COR-L47 (cell line): Measurements from ENCODE around the gene ARHGAP29.

Experiments used
- DNase-seq: peaks from one replicate; lab custom pipeline; 2025; lab: John Stamatoyannopoulos, UW

ARHGAP29 gene

GRCh38 chr1:94259635-94260289 is 22.4 kb upstream of the ARHGAP29 start:
- DNase-seq = no peak

- DNase-seq = no peak
These were observed 21.5 kb upstream of the ARHGAP29 start for GRCh38 chr1:94258873-94259331.

- no peak for DNase-seq
These were observed 20.1 kb upstream of the ARHGAP29 start for GRCh38 chr1:94257444-94257843.

- DNase-seq = no peak
These were observed 18.1 kb upstream of the ARHGAP29 start for GRCh38 chr1:94255476-94255875.

DNA sequence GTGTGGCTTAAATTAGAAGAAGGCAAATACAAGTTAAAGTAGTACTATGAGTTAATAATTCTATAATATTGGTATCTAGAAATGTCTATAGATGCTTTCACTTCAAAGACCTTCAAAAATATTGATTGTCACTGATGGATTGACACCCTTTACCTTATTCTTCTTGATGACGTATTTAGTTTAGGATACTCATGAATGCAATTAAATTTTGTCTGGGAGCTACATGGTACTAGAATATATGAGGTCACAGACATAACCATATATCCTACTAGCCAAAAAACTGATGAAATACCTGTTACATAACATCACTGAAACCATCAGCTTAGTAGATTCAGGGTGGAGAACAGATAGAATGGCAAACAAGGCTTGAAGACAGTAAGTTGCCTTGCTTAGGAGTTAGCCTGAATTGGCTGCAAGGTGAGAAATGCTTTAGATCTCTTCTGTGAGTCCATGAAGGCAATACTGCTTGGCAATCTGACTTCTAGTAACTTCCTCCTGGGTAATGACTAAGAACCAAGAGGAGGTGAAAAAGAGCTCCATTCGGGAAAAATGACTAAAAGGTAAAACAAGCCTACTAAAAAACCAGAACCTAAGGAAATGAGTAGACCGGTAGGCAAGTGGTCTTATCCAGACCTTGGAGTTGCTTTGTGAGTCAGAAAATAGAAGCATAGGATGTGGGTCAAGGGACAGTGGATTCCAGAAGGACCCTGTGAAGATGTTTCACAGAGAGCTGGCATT is 16.9 kb upstream of the ARHGAP29 start:
- DNase-seq = no peak

DNA sequence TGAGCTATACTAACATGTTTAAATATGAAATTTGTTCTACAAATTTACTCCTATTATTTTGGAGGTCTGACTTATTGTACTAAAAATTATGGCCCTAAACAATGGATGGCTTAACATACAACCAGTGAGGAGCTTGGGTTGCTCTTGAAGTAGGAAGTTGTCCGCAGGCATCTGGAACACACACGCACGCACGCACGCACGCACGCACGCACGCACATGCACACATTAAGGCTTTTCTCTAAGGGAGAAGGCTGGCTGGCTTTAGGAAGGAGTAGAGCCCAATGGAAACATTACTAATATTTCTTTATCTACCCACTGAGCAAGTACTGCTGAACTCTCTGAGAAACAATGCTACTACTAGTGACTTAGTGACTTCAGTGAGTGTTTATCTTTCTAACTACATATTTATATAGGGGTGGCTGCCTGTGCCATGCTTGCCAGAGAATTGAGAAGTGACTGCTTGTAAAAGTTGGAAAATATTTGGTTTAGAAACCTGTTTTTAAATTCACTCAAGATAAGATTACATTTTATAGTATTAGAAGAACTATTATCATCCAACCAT is 16.2 kb upstream of the ARHGAP29 start:
- no peak for DNase-seq

- no peak for DNase-seq
These were observed 13.0 kb upstream of the ARHGAP29 start for GRCh38 chr1:94250341-94250740.

GRCh38 chr1:94248956-94249688 is 11.7 kb upstream of the ARHGAP29 start:
- no peak for DNase-seq

DNA sequence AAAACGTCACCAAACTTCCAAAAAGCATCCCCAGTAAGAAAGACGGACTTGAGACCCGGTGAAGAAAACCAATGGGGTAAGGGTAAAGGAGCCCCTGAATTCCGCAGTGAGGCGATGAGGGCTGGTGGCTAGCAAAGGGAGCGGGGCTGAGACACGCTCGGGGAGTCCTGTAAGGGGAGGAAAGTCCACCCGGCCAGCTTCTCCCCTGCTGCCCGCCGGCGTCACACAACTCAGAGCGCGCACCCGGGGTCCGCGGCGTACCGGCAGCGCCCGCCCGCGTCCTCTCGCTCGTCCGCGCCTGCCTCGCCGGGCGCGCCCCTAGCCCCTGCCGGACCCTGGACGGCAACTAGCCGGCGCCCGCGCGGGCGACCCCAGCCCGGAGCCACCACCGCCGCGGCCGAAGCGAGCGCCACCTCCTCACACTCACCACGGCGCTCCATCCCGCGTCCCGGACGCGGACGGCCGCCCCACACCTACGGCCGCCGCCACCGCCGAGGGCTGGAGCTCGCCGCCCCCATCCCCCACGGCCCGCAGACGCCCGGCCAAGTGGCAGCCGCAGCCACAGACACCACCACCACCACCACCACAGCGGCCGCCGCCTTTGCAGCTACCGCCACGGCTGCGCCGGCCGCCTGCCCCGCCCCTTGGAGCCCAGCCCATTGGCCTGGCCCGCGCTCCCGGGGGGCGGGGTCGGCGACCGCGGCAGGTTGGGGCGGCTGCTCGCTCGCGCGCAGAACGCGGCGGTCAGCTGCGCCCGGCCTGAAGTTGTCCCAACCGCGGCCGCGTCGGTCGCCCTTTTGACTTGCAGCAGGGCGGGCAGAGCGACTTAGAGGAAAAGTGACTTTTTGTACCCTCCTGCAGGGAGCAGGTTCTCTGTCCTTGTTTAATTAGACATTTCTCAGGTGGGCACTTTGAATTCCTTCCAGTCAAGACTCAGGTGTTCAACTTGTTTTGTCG is 10.0 kb upstream of the ARHGAP29 start:
- peak; percentile 30 for DNase-seq

GRCh38 chr1:94246692-94247137 is 9.3 kb upstream of the ARHGAP29 start:
- DNase-seq = no peak

GRCh38 chr1:94245747-94246438 is 8.5 kb upstream of the ARHGAP29 start:
- no peak for DNase-seq

DNA sequence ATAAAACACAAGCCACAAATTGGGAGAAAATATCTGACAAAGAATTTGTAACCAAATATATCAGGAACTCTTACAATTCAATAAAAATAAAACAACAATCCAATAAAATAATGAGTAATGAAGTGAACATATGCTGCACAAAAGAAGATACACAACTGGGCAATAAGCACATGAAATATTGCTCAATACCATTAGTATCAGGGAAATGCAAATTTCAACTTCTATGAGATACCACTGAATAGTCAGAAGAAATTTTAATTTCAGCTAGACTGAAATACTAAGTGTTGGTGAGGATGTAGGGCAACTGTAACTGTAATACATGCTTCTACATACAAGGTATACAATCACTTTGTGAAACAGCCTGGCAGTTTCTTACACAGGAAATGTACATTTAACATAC is 7.4 kb upstream of the ARHGAP29 start:
- DNase-seq = no peak

GRCh38 chr1:94243665-94244064 is 6.3 kb upstream of the ARHGAP29 start:
- DNase-seq = no peak

DNA sequence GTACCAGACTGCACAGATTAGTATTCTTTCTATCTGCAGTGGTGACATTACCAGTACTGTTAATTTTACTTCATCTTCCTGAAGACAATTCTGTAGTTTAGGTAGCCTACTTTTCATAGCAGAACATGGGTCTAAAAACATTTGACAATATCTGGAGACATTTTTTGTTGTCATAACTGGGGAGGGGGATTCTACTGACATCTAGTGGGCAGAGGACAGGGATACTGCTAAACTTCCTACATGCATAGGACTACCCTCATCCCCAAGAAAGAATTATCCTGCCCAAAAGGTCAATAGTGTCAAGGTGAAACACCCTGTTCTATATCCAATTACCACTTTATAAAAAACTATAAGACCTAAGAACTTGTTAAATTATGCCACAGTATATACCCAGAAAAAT is 3.4 kb upstream of the ARHGAP29 start:
- DNase-seq = peak; percentile 6

- DNase-seq = no peak
These were observed 2.4 kb upstream of the ARHGAP29 start for GRCh38 chr1:94239796-94240195.

DNA sequence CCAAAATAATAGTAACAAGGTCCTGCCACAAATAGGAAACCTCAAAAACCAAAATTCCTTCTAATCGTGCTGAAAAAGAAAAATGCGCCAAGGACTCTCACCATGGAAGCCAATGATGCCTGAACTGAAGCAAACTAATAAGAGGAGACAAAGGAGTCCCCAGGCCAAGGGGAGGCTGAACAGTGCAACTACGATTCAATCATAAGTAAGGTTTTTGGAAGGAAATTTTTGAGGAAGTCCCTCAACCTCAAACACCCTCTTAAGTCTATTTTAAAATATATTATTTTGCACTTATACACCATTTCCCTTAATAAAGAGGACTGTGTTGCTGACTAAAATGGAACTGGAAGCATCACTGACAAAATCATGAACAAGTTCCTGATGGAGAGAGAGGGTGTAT is 1.7 kb upstream of the ARHGAP29 start:
- DNase-seq = no peak

GRCh38 chr1:94236630-94237290 is 624 bp downstream of the ARHGAP29 start:
- DNase-seq = no peak

DNA sequence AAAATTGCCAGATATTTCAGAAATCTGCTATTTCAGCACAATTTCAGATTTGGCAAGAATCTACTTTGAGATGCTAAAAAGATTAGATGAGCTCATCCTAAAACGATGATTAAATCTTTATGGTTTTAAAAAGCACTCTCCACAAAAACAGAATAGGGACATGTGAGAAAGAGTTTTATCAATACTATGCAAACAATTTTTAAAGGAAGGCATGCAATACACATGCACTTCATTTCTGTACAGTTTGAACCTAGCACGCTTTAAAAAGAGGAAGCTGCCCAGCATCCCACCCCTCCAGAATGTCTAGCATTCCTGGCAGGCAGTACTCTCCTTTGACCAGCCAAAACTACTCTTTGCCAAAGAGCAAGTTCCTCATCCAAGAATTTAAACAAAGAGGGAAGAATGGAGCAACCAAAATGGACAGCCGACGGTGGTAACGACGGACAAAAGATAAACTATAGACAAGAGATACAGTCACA is 1.3 kb downstream of the ARHGAP29 start:
- DNase-seq = no peak

- DNase-seq = no peak
These were observed 2.0 kb downstream of the ARHGAP29 start for GRCh38 chr1:94235189-94236012.
